Endometrial microvascular endothelial cells (primary cell): ENCODE results near the gene POT1. TPM values are rescaled to one million over a fixed set of nuclear protein-coding genes. Genes with fewer than 3 reads are reported as not detected.

Source experiments
- in situ Hi-C: cut with HindIII; loops from 2 replicates; pipeline ENCODE4 v1.10.0; 2017; ENCODE audit warnings: low sequenced_read_pairs, low pct_unique_long_range_greater_than_20kb; ENCODE audit errors: inconsistent ontology term
- total RNA-seq: library from RNA; depleted of rRNA; stranded (reverse); fragments of >200 nt; gene quantifications from one replicate; pipeline ENCODE4 v1.2.3, GENCODE V29; 2015; ENCODE audit errors: inconsistent ontology term

The POT1 gene
- total RNA-seq, 1 donor from 2014 or later: 38.7 TPM

- in situ Hi-C loops: no loop called here
These were observed 11.0 kb downstream of the POT1 start for GRCh38 chr7:124918662-124919061.

GRCh38 chr7:124915242-124915641 is 14.4 kb downstream of the POT1 start:
- in situ Hi-C loops: no loop called here

GRCh38 chr7:124914298-124914697 is 15.3 kb downstream of the POT1 start:
- in situ Hi-C loops: no loop called here

GRCh38 chr7:124912972-124913371 is 16.7 kb downstream of the POT1 start:
- in situ Hi-C loops: no loop called here

- in situ Hi-C loops: no loop called here
These were observed 19.8 kb downstream of the POT1 start for GRCh38 chr7:124909808-124910207.

- in situ Hi-C loops: no loop called here
These were observed 21.4 kb downstream of the POT1 start for GRCh38 chr7:124908259-124908658.

- in situ Hi-C loops: no loop called here
These were observed 22.1 kb downstream of the POT1 start for GRCh38 chr7:124907490-124907889.

- in situ Hi-C loops: no loop called here
These were observed 31.1 kb downstream of the POT1 start for GRCh38 chr7:124898531-124898930.

GRCh38 chr7:124896001-124896400 is 33.6 kb downstream of the POT1 start:
- in situ Hi-C loops: no loop called here

- in situ Hi-C loops: no loop called here
These were observed 36.3 kb downstream of the POT1 start for GRCh38 chr7:124893140-124893827.

GRCh38 chr7:124887247-124887646 is 42.4 kb downstream of the POT1 start:
- in situ Hi-C loops: no loop called here

- in situ Hi-C loops: no loop called here
These were observed 47.6 kb downstream of the POT1 start for GRCh38 chr7:124881981-124882380.

GRCh38 chr7:124879771-124880170 is 49.9 kb downstream of the POT1 start:
- in situ Hi-C loops: no loop called here

GRCh38 chr7:124879103-124879502 is 50.5 kb downstream of the POT1 start:
- in situ Hi-C loops: no loop called here

- in situ Hi-C loops: no loop called here
These were observed 54.9 kb downstream of the POT1 start for GRCh38 chr7:124874644-124875163.

GRCh38 chr7:124857672-124858235 is 71.9 kb downstream of the POT1 start:
- in situ Hi-C loops: no loop called here

- in situ Hi-C loops: no loop called here
These were observed 73.2 kb downstream of the POT1 start for GRCh38 chr7:124856299-124856888.

- in situ Hi-C loops: no loop called here
These were observed 86.3 kb downstream of the POT1 start for GRCh38 chr7:124843336-124843735.

- in situ Hi-C loops: no loop called here
These were observed 89.2 kb downstream of the POT1 start for GRCh38 chr7:124840435-124840834.

- in situ Hi-C loops: no loop called here
These were observed 89.9 kb downstream of the POT1 start for GRCh38 chr7:124839687-124840086.
